Stimulated activated naive CD8-positive, alpha-beta T cell treated with anti-CD3 and anti-CD28 coated beads, Interleukin-15, Interleukin-2, amounts not matched to agents 100 ng/mL and 50 ng/mL, for 24 hours (primary cell): ENCODE data around the gene MAP3K3.

Source experiments
- H3K27ac Mint-ChIP-seq: one replicate; pipeline ENCODE4 v1.8.0; 2021; ENCODE audit warnings: mild to moderate bottlenecking, mixed read lengths
- H3K27me3 Mint-ChIP-seq: one replicate; pipeline ENCODE4 v1.8.0; 2021; ENCODE audit warnings: mixed read lengths
- H3K36me3 Mint-ChIP-seq: one replicate; pipeline ENCODE4 v1.8.0; 2021; ENCODE audit warnings: low read depth, mixed read lengths
- H3K4me1 Mint-ChIP-seq: one replicate; pipeline ENCODE4 v1.8.0; 2021; ENCODE audit warnings: low read depth, mixed read lengths
- H3K4me3 Mint-ChIP-seq: one replicate; pipeline ENCODE4 v1.8.0; 2021; ENCODE audit warnings: mild to moderate bottlenecking, mixed read lengths
- H3K9me3 Mint-ChIP-seq: one replicate; pipeline ENCODE4 v1.8.0; 2021; ENCODE audit warnings: mixed read lengths

The MAP3K3 gene

GRCh38 chr17:63699638-63700527 is 77.7 kb downstream of the MAP3K3 start, which contains the start of gene LIMD2:
Gene LIMD2, minus strand, starts transcription at chr17:63700125. Its CDS starts 827 bp downstream, at chr17:63699298.
- Mint-ChIP-seq H3K4me1 (peaks cover 70% of the 10 kb centered on the region), H3K9me3 (no peaks in the 10 kb centered on the region), H3K4me3 (peak within 1 kb of the TSS; percentile 88), H3K27me3 (no peaks in the 10 kb centered on the region), H3K36me3 (peaks cover 42% of the 10 kb centered on the region), H3K27ac (peak within 1 kb of the TSS; percentile 97)

GRCh38 chr17:63700528-63701455 is 78.6 kb downstream of the MAP3K3 start:
- Mint-ChIP-seq H3K27me3 (no peaks in the 10 kb centered on the region), H3K36me3 (peaks cover 39% of the 10 kb centered on the region), H3K9me3 (no peaks in the 10 kb centered on the region)

DNA sequence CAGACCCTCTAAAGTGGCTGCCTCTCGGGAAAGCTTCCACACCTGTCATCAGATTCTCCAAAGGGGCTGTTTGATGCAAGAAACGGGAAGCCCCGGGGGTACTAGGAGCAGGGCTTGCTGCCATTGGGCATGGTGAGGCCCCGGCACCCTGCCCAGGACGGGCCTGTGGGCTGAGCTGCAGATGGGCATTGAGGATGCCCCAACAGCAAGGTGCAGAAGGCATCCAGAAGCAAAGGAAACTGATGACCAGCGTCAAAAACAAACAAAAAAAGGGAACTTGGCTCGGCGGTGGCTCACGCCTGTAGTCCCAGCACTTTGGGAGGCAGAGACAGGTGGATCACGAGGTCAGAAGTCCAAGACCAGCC is 79.2 kb downstream of the MAP3K3 start:
- H3K4me3 Mint-ChIP-seq: peak overlapping the region; percentile 88
- H3K27ac Mint-ChIP-seq: peak overlapping the region; percentile 97
- no peaks in the 10 kb centered on the region for H3K27me3 Mint-ChIP-seq
- H3K9me3 Mint-ChIP-seq: no peaks in the 10 kb centered on the region
- H3K4me1 Mint-ChIP-seq: peaks cover 70% of the 10 kb centered on the region
- peaks cover 33% of the 10 kb centered on the region for H3K36me3 Mint-ChIP-seq

More at GRCh38 chr17:63700528-63701455, 78.6 kb downstream of the MAP3K3 start:
- Mint-ChIP-seq H3K27ac (peak overlapping the region; percentile 97), H3K4me3 (peak overlapping the region; percentile 88), H3K4me1 (peaks cover 70% of the 10 kb centered on the region)

GRCh38 chr17:63701868-63702720 is 79.9 kb downstream of the MAP3K3 start:
- H3K4me1 Mint-ChIP-seq: peaks cover 70% of the 10 kb centered on the region
- H3K4me3 Mint-ChIP-seq: peak overlapping the region; percentile 88
- H3K36me3 Mint-ChIP-seq: peaks cover 29% of the 10 kb centered on the region
- H3K27ac Mint-ChIP-seq: peak overlapping the region; percentile 97
- no peaks in the 10 kb centered on the region for H3K27me3 Mint-ChIP-seq
- no peaks in the 10 kb centered on the region for H3K9me3 Mint-ChIP-seq

DNA sequence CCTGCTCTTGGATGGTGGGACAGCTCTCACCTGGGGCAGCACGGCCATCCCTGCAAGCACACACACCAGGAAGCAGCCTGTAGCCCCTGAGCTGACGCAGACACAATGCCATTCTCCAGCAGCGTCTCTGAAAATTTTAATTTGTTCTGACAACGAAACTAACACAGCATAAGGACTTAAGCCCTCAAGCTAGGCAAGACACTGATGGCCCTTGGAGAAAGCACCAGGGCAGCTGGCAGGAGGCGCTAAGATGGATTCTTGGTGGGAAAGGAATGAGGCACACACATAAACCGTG is 80.5 kb downstream of the MAP3K3 start:
- H3K4me3 Mint-ChIP-seq: peak overlapping the region; percentile 88
- H3K36me3 Mint-ChIP-seq: peaks cover 24% of the 10 kb centered on the region

DNA sequence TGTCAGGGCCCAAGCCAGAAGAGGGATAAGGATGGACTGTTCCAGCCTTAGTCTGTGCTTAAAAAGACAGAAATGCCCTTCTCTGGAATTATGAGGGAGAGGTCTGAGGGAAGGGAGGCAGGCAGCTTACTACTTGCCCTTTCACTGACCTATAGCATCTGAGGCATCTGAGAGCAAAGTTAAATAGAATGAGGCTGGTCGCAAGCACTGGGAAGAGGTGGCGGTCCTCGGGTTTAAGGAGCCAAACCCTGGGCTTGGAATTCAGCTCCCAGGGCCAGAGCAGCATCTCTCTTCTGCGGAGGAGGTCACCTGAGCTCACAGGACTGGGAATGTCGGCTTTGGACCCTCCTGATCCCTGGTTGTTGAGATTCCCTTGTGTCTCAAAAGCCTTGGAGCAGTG is 80.8 kb downstream of the MAP3K3 start:
- no peaks in the 10 kb centered on the region for H3K9me3 Mint-ChIP-seq
- peak overlapping the region; percentile 88 for H3K4me3 Mint-ChIP-seq
- H3K27me3 Mint-ChIP-seq: no peaks in the 10 kb centered on the region
- H3K36me3 Mint-ChIP-seq: peaks cover 20% of the 10 kb centered on the region
- peaks cover 66% of the 10 kb centered on the region for H3K4me1 Mint-ChIP-seq
- peak overlapping the region; percentile 97 for H3K27ac Mint-ChIP-seq

More for the DNA sequence above, 80.5 kb downstream of the MAP3K3 start:
- Mint-ChIP-seq H3K4me1 (peaks cover 69% of the 10 kb centered on the region), H3K9me3 (no peaks in the 10 kb centered on the region), H3K27ac (peak overlapping the region; percentile 97), H3K27me3 (no peaks in the 10 kb centered on the region)

DNA sequence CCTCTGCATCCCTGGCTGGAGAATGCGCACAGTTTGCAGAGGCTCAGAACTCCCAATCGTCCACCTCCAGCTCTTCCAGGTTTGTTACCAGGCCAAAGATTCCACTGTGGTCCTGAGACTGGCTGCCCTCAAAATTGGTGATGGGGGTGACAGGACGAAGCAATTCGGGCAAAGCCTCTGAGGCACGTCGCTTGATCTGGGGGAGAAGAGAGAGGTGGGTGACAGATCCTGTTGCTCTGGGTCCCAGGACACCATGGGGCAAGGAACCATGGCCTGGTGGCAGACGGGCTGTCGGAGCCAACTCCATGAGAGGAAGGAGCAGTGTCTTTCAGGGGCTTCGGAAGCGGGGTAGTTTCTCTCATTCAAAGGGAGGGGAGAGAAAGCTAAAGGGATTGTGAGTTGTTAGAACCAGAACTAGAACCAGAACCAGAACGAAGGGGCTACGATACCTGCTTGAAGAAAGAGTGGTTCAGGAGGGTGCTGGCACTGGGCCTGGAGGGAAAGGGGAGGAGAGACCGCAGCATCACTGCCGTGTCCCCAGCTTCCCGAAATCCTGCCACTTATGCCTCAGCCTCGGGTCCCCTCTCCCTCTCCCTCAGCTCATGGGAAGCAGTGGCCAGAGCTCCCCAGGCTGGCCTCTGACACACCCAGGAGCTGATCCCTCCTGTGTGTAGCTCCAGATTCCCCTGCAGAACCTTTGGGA is 81.5 kb downstream of the MAP3K3 start:
- peak overlapping the region; percentile 88 for H3K4me3 Mint-ChIP-seq
- H3K27ac Mint-ChIP-seq: peak overlapping the region; percentile 97
- no peaks in the 10 kb centered on the region for H3K27me3 Mint-ChIP-seq
- no peaks in the 10 kb centered on the region for H3K9me3 Mint-ChIP-seq
- H3K4me1 Mint-ChIP-seq: peaks cover 68% of the 10 kb centered on the region
- H3K36me3 Mint-ChIP-seq: peaks cover 25% of the 10 kb centered on the region

- H3K4me1 Mint-ChIP-seq: peaks cover 74% of the 10 kb centered on the region
- H3K4me3 Mint-ChIP-seq: peak overlapping the region; percentile 88
- no peaks in the 10 kb centered on the region for H3K9me3 Mint-ChIP-seq
- H3K36me3 Mint-ChIP-seq: peaks cover 30% of the 10 kb centered on the region
- H3K27me3 Mint-ChIP-seq: no peaks in the 10 kb centered on the region
- peak overlapping the region; percentile 8 for H3K27ac Mint-ChIP-seq
These were observed 82.0 kb downstream of the MAP3K3 start for GRCh38 chr17:63704259-63704576.

DNA sequence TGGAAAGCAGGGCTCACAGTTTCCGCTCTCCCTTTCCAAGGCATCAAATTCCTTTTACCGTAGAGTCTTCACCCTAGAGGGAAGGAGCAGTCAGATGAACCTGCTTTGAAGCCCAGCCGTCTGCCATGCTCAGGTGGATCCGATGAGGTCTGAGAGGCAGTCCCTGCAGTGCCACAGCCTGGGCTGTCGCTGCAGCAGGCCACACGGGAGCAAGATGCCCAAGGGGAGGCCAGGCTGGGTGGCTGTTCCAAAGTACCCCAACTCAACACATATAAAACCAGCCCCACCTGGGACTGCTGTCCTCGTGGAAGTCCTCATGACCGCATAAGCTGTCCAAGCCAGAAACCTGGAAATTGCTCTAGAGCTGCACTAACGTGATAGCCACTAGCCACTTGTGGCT is 82.6 kb downstream of the MAP3K3 start:
- peak overlapping the region; percentile 65 for H3K27ac Mint-ChIP-seq
- H3K4me3 Mint-ChIP-seq: no peak overlapping the region
- no peaks in the 10 kb centered on the region for H3K27me3 Mint-ChIP-seq
- no peaks in the 10 kb centered on the region for H3K9me3 Mint-ChIP-seq
- peaks cover 80% of the 10 kb centered on the region for H3K4me1 Mint-ChIP-seq
- H3K36me3 Mint-ChIP-seq: peaks cover 34% of the 10 kb centered on the region

GRCh38 chr17:63705657-63706056 is 83.4 kb downstream of the MAP3K3 start:
- Mint-ChIP-seq H3K9me3 (no peaks in the 10 kb centered on the region), H3K4me1 (peaks cover 86% of the 10 kb centered on the region), H3K27ac (peak overlapping the region; percentile 65), H3K27me3 (no peaks in the 10 kb centered on the region), H3K4me3 (no peak overlapping the region), H3K36me3 (peaks cover 39% of the 10 kb centered on the region)

DNA sequence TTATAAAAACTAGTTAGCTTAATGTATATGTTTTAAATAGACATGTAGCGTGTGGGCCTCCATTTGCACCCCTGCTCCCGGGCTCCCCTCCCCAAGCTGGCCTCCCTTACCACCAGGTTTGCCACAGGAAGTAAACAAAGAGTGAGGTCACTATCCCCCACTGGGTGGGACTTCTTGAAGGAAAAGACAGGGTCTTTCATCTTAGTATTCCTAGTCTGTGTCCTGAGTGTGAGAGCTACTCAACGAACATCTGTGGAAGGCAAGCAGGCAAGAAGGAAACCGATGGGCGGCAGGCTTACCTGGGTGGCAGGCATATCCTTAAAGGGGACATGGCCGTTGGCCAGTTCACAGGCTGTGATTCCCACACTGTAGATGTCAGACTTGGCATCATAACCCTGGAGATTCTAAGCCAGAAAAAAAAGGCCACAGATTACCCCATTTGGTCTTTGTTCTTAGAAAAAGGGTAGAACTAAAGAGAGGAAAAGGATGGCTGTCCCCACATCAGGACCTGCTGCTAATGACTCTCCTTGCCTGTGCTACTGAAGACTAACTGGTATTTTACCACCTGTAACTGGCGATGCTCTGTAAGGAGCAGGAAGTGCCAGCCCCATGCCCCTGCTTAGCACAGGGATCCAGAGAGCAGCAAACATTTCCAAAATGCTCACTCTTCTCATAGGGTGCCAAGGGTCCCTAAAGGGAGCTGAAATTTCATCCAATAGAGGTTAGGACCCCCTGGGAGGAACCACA is 84.3 kb downstream of the MAP3K3 start:
- Mint-ChIP-seq H3K27ac (no peak overlapping the region), H3K36me3 (peaks cover 41% of the 10 kb centered on the region), H3K9me3 (no peaks in the 10 kb centered on the region), H3K4me1 (peaks cover 83% of the 10 kb centered on the region), H3K27me3 (no peaks in the 10 kb centered on the region), H3K4me3 (no peak overlapping the region)

GRCh38 chr17:63707151-63707550 is 84.9 kb downstream of the MAP3K3 start:
- peaks cover 41% of the 10 kb centered on the region for H3K36me3 Mint-ChIP-seq
- H3K27me3 Mint-ChIP-seq: no peaks in the 10 kb centered on the region
- H3K27ac Mint-ChIP-seq: peak overlapping the region; percentile 49
- peaks cover 77% of the 10 kb centered on the region for H3K4me1 Mint-ChIP-seq
- H3K4me3 Mint-ChIP-seq: no peak overlapping the region
- H3K9me3 Mint-ChIP-seq: no peaks in the 10 kb centered on the region

GRCh38 chr17:63709110-63709509 is 86.9 kb downstream of the MAP3K3 start:
- Mint-ChIP-seq H3K27me3 (no peaks in the 10 kb centered on the region), H3K9me3 (no peaks in the 10 kb centered on the region), H3K4me3 (no peak overlapping the region), H3K27ac (peak overlapping the region; percentile 14), H3K36me3 (peaks cover 37% of the 10 kb centered on the region), H3K4me1 (peaks cover 57% of the 10 kb centered on the region)
